ENCODE data around the gene CFLAR.

DNA sequence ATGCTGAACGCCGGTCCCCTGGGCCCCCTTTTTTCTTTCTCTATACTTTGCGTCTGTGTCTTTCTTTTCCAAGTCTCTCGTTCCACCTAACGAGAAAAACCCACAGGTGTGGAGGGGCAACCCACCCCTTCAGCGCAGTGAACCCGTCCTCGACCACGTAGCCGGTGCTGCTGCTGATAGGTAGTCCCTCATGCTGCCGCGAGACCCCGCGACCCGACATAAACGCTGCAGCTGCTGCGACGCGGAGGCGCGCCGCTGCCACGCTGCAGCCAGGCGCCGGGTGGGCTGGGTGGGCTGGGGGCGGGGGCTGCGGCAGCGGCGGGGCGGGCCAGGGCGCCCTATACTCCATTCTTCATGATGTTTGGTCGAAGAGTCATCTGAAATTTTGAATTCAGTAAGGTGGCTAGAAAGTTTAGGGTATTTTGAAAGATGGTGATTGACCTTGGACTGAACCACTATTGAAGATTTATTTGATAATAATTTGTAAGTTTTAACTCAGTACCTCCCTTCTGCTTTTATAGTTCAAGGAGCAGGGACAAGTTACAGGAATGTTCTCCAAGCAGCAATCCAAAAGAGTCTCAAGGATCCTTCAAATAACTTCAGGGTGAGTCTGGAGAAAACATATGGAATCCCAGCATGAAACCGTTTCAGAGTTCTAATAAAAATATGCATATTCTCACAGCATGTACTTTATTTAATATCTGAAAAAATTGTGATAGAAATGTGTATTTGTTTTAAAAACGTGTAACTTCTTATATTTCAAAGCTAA is 24.1 kb downstream of the CFLAR start:
- no peak for TF ChIP-seq POLR2AphosphoS5 (IDR thresholded peaks at IDR 0.05)
- TF ChIP-seq, protein P1, sequence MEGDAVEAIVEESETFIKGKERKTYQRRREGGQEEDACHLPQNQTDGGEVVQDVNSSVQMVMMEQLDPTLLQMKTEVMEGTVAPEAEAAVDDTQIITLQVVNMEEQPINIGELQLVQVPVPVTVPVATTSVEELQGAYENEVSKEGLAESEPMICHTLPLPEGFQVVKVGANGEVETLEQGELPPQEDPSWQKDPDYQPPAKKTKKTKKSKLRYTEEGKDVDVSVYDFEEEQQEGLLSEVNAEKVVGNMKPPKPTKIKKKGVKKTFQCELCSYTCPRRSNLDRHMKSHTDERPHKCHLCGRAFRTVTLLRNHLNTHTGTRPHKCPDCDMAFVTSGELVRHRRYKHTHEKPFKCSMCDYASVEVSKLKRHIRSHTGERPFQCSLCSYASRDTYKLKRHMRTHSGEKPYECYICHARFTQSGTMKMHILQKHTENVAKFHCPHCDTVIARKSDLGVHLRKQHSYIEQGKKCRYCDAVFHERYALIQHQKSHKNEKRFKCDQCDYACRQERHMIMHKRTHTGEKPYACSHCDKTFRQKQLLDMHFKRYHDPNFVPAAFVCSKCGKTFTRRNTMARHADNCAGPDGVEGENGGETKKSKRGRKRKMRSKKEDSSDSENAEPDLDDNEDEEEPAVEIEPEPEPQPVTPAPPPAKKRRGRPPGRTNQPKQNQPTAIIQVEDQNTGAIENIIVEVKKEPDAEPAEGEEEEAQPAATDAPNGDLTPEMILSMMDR (IDR thresholded peaks at IDR 0.05): no peak
- no peak for TF ChIP-seq POLR2A (IDR thresholded peaks at IDR 0.05)

Measured in prostate gland (tissue), 2 donors.